Measurements from ENCODE around the gene CPM. TPM values are rescaled to one million over a fixed set of nuclear protein-coding genes. Genes with fewer than 3 reads are reported as not detected.

The CPM gene
- total RNA-seq, result 7.7 and 11.1 TPM in 2 replicates

DNA sequence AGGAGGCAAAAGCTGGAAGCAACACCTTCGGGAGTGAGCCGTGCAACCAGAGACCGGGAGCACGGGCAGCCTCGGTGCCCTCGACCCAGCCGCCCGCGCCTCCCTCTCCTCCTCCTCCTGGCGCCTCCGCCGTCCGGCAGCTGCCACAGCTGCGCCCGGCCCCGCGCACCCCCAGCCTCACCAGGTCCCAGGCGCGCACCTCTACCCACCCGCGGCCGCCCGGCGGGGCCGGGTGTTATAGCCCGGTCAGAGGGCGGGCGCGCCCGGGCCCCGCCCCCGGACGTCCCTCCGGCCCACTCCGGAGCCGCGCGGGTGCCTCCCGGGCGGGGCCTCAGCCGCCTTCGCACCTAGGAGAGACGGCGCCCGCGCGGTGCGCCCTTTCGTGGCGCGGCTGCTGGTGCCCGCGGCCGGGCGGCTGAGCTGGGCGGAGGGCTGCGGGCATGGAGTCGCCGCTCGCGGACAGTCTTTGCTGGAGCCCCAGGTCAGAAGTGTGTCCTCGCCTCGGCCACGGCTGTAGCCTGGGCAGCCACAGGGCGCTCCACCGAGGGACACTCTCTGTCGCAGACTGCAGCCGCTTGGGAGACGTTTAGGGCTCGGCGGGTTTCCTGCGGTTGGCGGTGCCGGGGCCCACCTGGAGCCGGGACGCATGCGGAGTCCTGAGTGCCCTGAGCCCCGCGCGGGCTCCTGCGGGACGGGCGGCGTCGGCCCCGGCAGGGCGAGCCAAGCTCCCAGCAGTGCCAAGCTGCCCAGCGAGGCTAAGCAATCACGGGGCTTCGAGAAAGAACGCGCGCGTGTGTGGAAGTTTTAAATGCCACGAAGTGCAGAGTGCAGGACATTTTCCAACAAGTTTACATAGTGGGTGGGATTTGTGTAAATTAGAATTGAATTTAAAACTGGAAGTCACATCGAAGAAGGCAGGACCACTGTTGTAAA lies at the start of gene CPM:
CPM (minus strand) TSS at position 211 of the 933 bp plus-strand sequence. CDS start 334 bp downstream, outside the sequence.

DNA sequence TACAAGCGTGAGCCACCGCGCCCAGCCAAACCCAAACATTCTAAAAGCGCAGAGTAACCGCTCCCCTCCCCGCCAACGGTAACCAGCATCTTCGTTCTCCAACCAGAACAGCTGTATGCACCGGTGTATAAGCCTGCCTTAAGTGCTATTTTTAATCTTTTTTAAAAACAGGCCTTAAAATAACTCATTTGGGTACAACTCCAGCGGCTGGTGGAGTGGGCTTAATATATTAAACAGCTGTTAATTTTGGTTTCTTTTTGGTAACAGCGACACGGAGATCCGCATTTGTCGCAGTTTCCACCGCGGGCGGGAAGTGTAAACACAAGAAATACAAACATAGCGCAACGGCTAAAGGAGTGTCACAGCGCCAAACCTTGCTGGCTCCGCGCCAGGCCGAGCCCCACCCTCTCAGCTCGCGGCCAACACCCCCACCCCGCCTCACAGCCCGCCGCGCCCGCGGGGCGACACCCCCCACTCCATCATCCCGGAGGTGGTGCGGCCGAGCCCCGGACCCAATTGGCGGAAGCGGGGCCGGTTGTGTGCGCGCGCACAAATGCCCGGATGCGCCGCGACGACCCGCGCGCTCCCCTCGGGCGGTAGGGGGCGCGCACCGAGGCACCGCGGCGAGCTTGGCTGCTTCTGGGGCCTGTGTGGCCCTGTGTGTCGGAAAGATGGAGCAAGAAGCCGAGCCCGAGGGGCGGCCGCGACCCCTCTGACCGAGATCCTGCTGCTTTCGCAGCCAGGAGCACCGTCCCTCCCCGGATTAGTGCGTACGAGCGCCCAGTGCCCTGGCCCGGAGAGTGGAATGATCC lies 125.2 kb downstream of the CPM start, which contains the start of gene MDM2:
MDM2 (plus strand) TSS at position 602 of the 812 bp plus-strand sequence. CDS start 301 bp downstream, outside the sequence.

Small RNAs within 50 kb of the gene (small RNA-seq; reads per million reads assigned to genes)
- gene AC025423.5 (not detected), gene RNU7-4P (not detected)

Other genes starting within 250 kb of the CPM start
- gene NUP107, start 246.2 kb downstream of the CPM start, total RNA-seq, result 48.6 and 66.2 TPM in 2 replicates
- 5.7 and 6.5 TPM in 2 replicates for gene SLC35E3, start 187.0 kb downstream of the CPM start, total RNA-seq
- gene MDM2, start 125.0 kb downstream of the CPM start, total RNA-seq, result 137 and 250 TPM in 2 replicates